ENCODE measurements around the gene MUSTN1.

The MUSTN1 gene

GRCh38 chr3:52854013-52854412, 19.2 kb upstream of the MUSTN1 start:
- DNase-seq (ENCODE audit: low read depth in 2 of 2, low spot score in 1 of 2): no peak

- DNase-seq (ENCODE audit: low read depth in 2 of 2, low spot score in 1 of 2): no peak
Measured at GRCh38 chr3:52852419-52852818, 17.6 kb upstream of the MUSTN1 start.

GRCh38 chr3:52851348-52851747, 16.5 kb upstream of the MUSTN1 start:
- no peak for DNase-seq (ENCODE audit: low read depth in 2 of 2, low spot score in 1 of 2)

- no peak for DNase-seq (ENCODE audit: low read depth in 2 of 2, low spot score in 1 of 2)
Measured at GRCh38 chr3:52849656-52850055, 14.8 kb upstream of the MUSTN1 start.

- no peak for DNase-seq (ENCODE audit: low read depth in 2 of 2, low spot score in 1 of 2)
Measured at GRCh38 chr3:52848617-52849016, 13.8 kb upstream of the MUSTN1 start.

- DNase-seq (ENCODE audit: low read depth in 2 of 2, low spot score in 1 of 2): no peak
Measured at GRCh38 chr3:52847726-52848125, 12.9 kb upstream of the MUSTN1 start.

- no peak for DNase-seq (ENCODE audit: low read depth in 2 of 2, low spot score in 1 of 2)
Measured at GRCh38 chr3:52847241-52847640, 12.4 kb upstream of the MUSTN1 start.

GRCh38 chr3:52846432-52846965, 11.7 kb upstream of the MUSTN1 start:
- DNase-seq (ENCODE audit: low read depth in 2 of 2, low spot score in 1 of 2): no peak

- DNase-seq (ENCODE audit: low read depth in 2 of 2, low spot score in 1 of 2): no peak
Measured at GRCh38 chr3:52845691-52846431, 11.0 kb upstream of the MUSTN1 start.

GRCh38 chr3:52845157-52845556, 10.3 kb upstream of the MUSTN1 start:
- DNase-seq (ENCODE audit: low read depth in 2 of 2, low spot score in 1 of 2): no peak

GRCh38 chr3:52844290-52844975, 9.6 kb upstream of the MUSTN1 start:
- DNase-seq (ENCODE audit: low read depth in 2 of 2, low spot score in 1 of 2): no peak

- no peak for DNase-seq (ENCODE audit: low read depth in 2 of 2, low spot score in 1 of 2)
Measured at GRCh38 chr3:52843881-52844280, 9.1 kb upstream of the MUSTN1 start.

GRCh38 chr3:52843108-52843865, 8.5 kb upstream of the MUSTN1 start:
- DNase-seq (ENCODE audit: low read depth in 2 of 2, low spot score in 1 of 2): no peak

GRCh38 chr3:52842424-52842823, 7.6 kb upstream of the MUSTN1 start:
- no peak for DNase-seq (ENCODE audit: low read depth in 2 of 2, low spot score in 1 of 2)

- DNase-seq (ENCODE audit: low read depth in 2 of 2, low spot score in 1 of 2): no peak
Measured at GRCh38 chr3:52841981-52842340, 7.1 kb upstream of the MUSTN1 start.

- no peak for DNase-seq (ENCODE audit: low read depth in 2 of 2, low spot score in 1 of 2)
Measured at GRCh38 chr3:52841211-52841980, 6.6 kb upstream of the MUSTN1 start.

GRCh38 chr3:52839892-52840545, 5.2 kb upstream of the MUSTN1 start:
- DNase-seq (ENCODE audit: low read depth in 2 of 2, low spot score in 1 of 2): no peak

- no peak for DNase-seq (ENCODE audit: low read depth in 2 of 2, low spot score in 1 of 2)
Measured at GRCh38 chr3:52839268-52839575, 4.4 kb upstream of the MUSTN1 start.

- DNase-seq (ENCODE audit: low read depth in 2 of 2, low spot score in 1 of 2): no peak
Measured at GRCh38 chr3:52838561-52839267, 3.9 kb upstream of the MUSTN1 start.

GRCh38 chr3:52836986-52837385, 2.2 kb upstream of the MUSTN1 start:
- no peak for DNase-seq (ENCODE audit: low read depth in 2 of 2, low spot score in 1 of 2)
